Endothelial cell (in vitro differentiated cells): ENCODE data around the gene SH3BGR. TPM values are rescaled to one million over a fixed set of nuclear protein-coding genes. Genes with fewer than 3 reads are reported as not detected.

ENCODE experiments used
- DNase-seq: peaks from one replicate; pipeline ENCODE4 v3.0.0; 2021; ENCODE audit warnings: low spot score
- H3K27ac Mint-ChIP-seq: one replicate; pipeline ENCODE4 v1.8.0; 2021; ENCODE audit warnings: mixed read lengths, inconsistent platforms; ENCODE audit not compliant: unreplicated experiment
- H3K27me3 Mint-ChIP-seq: one replicate; pipeline ENCODE4 v1.8.0; 2021; ENCODE audit warnings: mild to moderate bottlenecking, moderate library complexity, mixed read lengths, inconsistent platforms; ENCODE audit not compliant: unreplicated experiment
- H3K36me3 Mint-ChIP-seq: one replicate; pipeline ENCODE4 v1.8.0; 2021; ENCODE audit warnings: mild to moderate bottlenecking, low read depth, mixed read lengths, inconsistent platforms; ENCODE audit not compliant: unreplicated experiment
- H3K4me1 Mint-ChIP-seq: one replicate; pipeline ENCODE4 v1.8.0; 2021; ENCODE audit warnings: mild to moderate bottlenecking, mixed read lengths, inconsistent platforms; ENCODE audit not compliant: unreplicated experiment
- H3K4me3 Mint-ChIP-seq: one replicate; pipeline ENCODE4 v1.8.0; 2021; ENCODE audit warnings: mild to moderate bottlenecking, mixed read lengths, inconsistent platforms; ENCODE audit not compliant: unreplicated experiment
- H3K9me3 Mint-ChIP-seq: one replicate; pipeline ENCODE4 v1.8.0; 2021; ENCODE audit warnings: mixed read lengths, inconsistent platforms; ENCODE audit not compliant: unreplicated experiment
- CTCF ChIP-seq: fragments of 200-600 bp; sonication (generic); IDR thresholded peaks from one replicate; pipeline ENCODE4 v1.5.0; 2021; ENCODE audit warnings: antibody characterized with exemption; ENCODE audit not compliant: unreplicated experiment
- total RNA-seq: library from RNA; stranded (reverse); fragmentation: NEBNext Ultra II Directional; extraction: Animal tissue kit (Norgen Biotek cat#: 25700); gene quantifications from one replicate; pipeline ENCODE4 v1.2.1, GENCODE V29; 2021; ENCODE audit not compliant: unreplicated experiment

SH3BGR gene
- total RNA-seq, 1 donor from 2014 or later = 3.4 TPM

GRCh38 chr21:39499156-39499555 is 47.4 kb downstream of the SH3BGR start:
- Mint-ChIP-seq H3K27me3 (peaks cover 2% of the 10 kb centered on the region), H3K27ac (no peak overlapping the region), H3K9me3 (no peaks in the 10 kb centered on the region), H3K4me3 (no peak overlapping the region), H3K4me1 (no peaks in the 10 kb centered on the region), H3K36me3 (no peaks in the 10 kb centered on the region)
- TF ChIP-seq CTCF = no peak
- no peak for DNase-seq

GRCh38 chr21:39502631-39503030 is 50.9 kb downstream of the SH3BGR start:
- Mint-ChIP-seq H3K27me3 (no peaks in the 10 kb centered on the region), H3K4me1 (no peaks in the 10 kb centered on the region), H3K36me3 (no peaks in the 10 kb centered on the region), H3K27ac (no peak overlapping the region), H3K9me3 (no peaks in the 10 kb centered on the region), H3K4me3 (no peak overlapping the region)
- no peak for DNase-seq
- TF ChIP-seq CTCF = no peak

- H3K36me3 Mint-ChIP-seq = no peaks in the 10 kb centered on the region
- no peak for TF ChIP-seq CTCF
- no peak for DNase-seq
- H3K4me3 Mint-ChIP-seq = no peak overlapping the region
- H3K4me1 Mint-ChIP-seq = no peaks in the 10 kb centered on the region
- H3K27ac Mint-ChIP-seq = no peak overlapping the region
- no peaks in the 10 kb centered on the region for H3K9me3 Mint-ChIP-seq
- no peaks in the 10 kb centered on the region for H3K27me3 Mint-ChIP-seq
Observed at GRCh38 chr21:39503123-39503762, 51.5 kb downstream of the SH3BGR start.

GRCh38 chr21:39504230-39504629 is 52.5 kb downstream of the SH3BGR start:
- H3K4me1 Mint-ChIP-seq = no peaks in the 10 kb centered on the region
- DNase-seq = no peak
- no peaks in the 10 kb centered on the region for H3K27me3 Mint-ChIP-seq
- no peak overlapping the region for H3K27ac Mint-ChIP-seq
- no peaks in the 10 kb centered on the region for H3K36me3 Mint-ChIP-seq
- H3K4me3 Mint-ChIP-seq = no peak overlapping the region
- H3K9me3 Mint-ChIP-seq = no peaks in the 10 kb centered on the region
- TF ChIP-seq CTCF = no peak

GRCh38 chr21:39510240-39510639 is 58.5 kb downstream of the SH3BGR start:
- Mint-ChIP-seq H3K27me3 (peaks cover 1% of the 10 kb centered on the region), H3K27ac (no peak overlapping the region), H3K36me3 (no peaks in the 10 kb centered on the region), H3K4me3 (no peak overlapping the region), H3K4me1 (no peaks in the 10 kb centered on the region), H3K9me3 (no peaks in the 10 kb centered on the region)
- DNase-seq = no peak
- TF ChIP-seq CTCF = no peak
